K562 (cell line): ENCODE data around the gene ZCCHC24. TPM values are rescaled to one million over a fixed set of nuclear protein-coding genes. Genes with fewer than 3 reads are reported as not detected.

Experiments used
- IRF2 ChIP-seq: sonication (generic); formaldehyde crosslinking; IDR thresholded peaks from 2 replicates; pipeline ENCODE4 v1.8.1; 2022; ENCODE audit warnings: mild to moderate bottlenecking, missing genetic modification reagents
- KDM1A ChIP-seq, 2 experiments: fragments of 450-650 bp; IDR thresholded peaks; 2 replicates each; pipeline ENCODE4 v1.6.1; 2016; ENCODE audit warnings: mild to moderate bottlenecking in 2 of 2
- L3MBTL2 ChIP-seq: fragments of 450-650 bp; IDR thresholded peaks from 2 replicates; pipeline ENCODE4 v1.6.1; 2016; ENCODE audit warnings: mild to moderate bottlenecking, moderate library complexity
- NR1H2 ChIP-seq: sonication (generic); formaldehyde crosslinking; IDR thresholded peaks from 2 replicates; pipeline ENCODE4 v1.4.0; 2020; ENCODE audit warnings: mild to moderate bottlenecking, missing genetic modification reagents
- POLR2B ChIP-seq: fragments of 450-650 bp; IDR thresholded peaks from 2 replicates; pipeline ENCODE4 v1.6.1; 2018; ENCODE audit warnings: low read depth; ENCODE audit not compliant: partially characterized antibody
- SOX6 ChIP-seq: fragments of 450-650 bp; IDR thresholded peaks from 2 replicates; pipeline ENCODE4 v1.6.1; 2014; ENCODE audit warnings: mild to moderate bottlenecking
- TOE1 ChIP-seq, 2 experiments: fragments of 450-650 bp in 1 of 2; sonication (generic) in 1 of 2; formaldehyde crosslinking in 1 of 2; IDR thresholded peaks; 2 replicates each; pipeline versions ENCODE4 v1.7.1 to v1.8.0; 2016 to 2022; ENCODE audit warnings: borderline replicate concordance in 2 of 2, mild to moderate bottlenecking in 2 of 2, antibody characterized with exemption in 1 of 2, inconsistent platforms in 1 of 2, low read depth in 1 of 2, missing genetic modification reagents in 1 of 2, moderate library complexity in 1 of 2
- polyA plus RNA-seq, 8 experiments: library from polyadenylated mRNA; depleted of rRNA in 4 of 8; stranded (reverse) in 5 of 8; unstranded in 3 of 8; fragments of >200 nt; fragmentation: Nextera tagmentation in 2 of 8; fragmentation: Illumina TruSeq in 1 of 8; extraction: Ambion mirVana in 2 of 8; extraction: Trizol in 1 of 8; gene quantifications; 2 replicates each; pipeline versions ENCODE4 v1.2.1 to v1.2.3, GENCODE V29; 2011 to 2014; ENCODE audit warnings: inconsistent platforms in 1 of 8, missing spikeins in 1 of 8
- total RNA-seq, 7 experiments: library from RNA; depleted of rRNA in 6 of 7; stranded (reverse); fragments of >200 nt in 6 of 7; fragmentation: Illumina TruSeq in 2 of 7; extraction: Trizol in 2 of 7; gene quantifications; 2 replicates each; pipeline versions ENCODE4 v1.2.1 to v1.2.3, GENCODE V29; 2011 to 2021; ENCODE audit warnings: low replicate concordance in 1 of 7
- TF ChIP-seq, protein P1 (sequence below): sonication (generic); formaldehyde crosslinking; IDR thresholded peaks from 2 replicates; pipeline ENCODE4 v1.9.0; 2022; ENCODE audit warnings: mild to moderate bottlenecking, missing genetic modification reagents
- TF ChIP-seq, protein P2 (sequence below): fragments of 450-650 bp; IDR thresholded peaks from 2 replicates; pipeline ENCODE4 v1.7.1; 2018; ENCODE audit warnings: mild to moderate bottlenecking, low read depth; ENCODE audit not compliant: partially characterized antibody
- TF ChIP-seq, protein P3 (sequence below): fragments of 250-450 bp; sonication (Bioruptor Pico); IDR thresholded peaks from 2 replicates; pipeline ENCODE4 v1.4.0; 2020; ENCODE audit warnings: borderline replicate concordance
- TF ChIP-seq, protein P4 (sequence below): sonication (generic); formaldehyde crosslinking; IDR thresholded peaks from 2 replicates; pipeline ENCODE4 v1.8.0; 2022; ENCODE audit warnings: mild to moderate bottlenecking, low read depth, missing genetic modification reagents

Gene ZCCHC24
- total and polyA plus RNA-seq, 9 of the 15 experiments (the other 6 are each of a cell fraction or from before 2014, with no cell fraction given) = 0.84 to 11.0 (median 4.6) TPM

DNA sequence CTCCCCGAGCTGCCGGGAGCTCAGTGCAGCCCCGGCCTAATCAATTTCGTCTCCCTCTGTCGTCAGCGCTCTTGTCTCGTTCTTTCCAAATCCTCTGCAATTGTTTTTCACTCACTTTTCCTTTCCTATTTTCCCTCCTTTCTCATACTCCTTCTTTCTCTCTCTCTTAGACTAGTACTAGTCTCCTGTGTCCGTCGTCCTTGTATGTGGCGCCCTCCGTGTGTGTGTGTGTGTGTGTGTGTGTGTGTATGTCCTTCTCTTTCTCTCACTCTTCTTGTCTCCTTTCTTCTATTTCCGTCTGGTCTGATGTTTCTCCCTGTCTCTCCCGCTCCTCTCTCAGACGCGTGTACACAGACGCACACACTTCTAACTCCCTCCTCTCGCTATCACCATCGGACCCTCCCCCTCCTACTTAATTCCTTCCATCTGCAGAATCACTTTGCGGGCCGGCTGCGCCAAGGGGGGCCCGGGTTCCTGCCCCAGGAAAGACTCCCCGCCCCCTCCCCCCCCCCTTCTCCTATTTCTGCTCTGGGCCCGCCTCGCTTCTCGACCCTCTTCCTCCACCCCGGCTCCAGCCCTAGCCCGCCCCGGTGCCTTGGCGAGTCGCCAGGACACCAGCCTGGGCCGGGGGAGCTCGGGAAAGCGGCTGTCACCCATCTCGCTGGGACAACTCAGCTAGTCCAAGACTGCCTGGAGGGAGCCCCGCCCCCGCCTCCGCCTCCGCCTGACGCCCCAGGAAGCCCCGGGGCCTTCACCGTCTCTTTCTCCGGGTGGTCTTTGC, 743 bp upstream of the ZCCHC24 start (continued):
- TF ChIP-seq, protein P1, sequence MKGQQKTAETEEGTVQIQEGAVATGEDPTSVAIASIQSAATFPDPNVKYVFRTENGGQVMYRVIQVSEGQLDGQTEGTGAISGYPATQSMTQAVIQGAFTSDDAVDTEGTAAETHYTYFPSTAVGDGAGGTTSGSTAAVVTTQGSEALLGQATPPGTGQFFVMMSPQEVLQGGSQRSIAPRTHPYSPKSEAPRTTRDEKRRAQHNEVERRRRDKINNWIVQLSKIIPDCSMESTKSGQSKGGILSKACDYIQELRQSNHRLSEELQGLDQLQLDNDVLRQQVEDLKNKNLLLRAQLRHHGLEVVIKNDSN (CRISPR knock-in tag) = no peak; the same call in 1 of the 2 replicates
- TF ChIP-seq IRF2 (CRISPR knock-in tag) (no peak), POLR2B (peak; percentile 97), TOE1 (IDR thresholded peaks at IDR 0.05; ENCODE audit: borderline replicate concordance) (peak; percentile 93), TOE1 (CRISPR knock-in tag; IDR thresholded peaks at IDR 0.05; ENCODE audit: borderline replicate concordance, low read depth) (no peak), KDM1A (IDR thresholded peaks at IDR 0.05) (peak; percentile 30 to 86; a peak in 3 of 4 replicates), NR1H2 (CRISPR knock-in tag) (peak; percentile 62; the same call in 1 of the 2 replicates), SOX6 (peak; percentile 63; the same call in 1 of the 2 replicates), L3MBTL2 (peak; percentile 88)
- TF ChIP-seq, protein P2, sequence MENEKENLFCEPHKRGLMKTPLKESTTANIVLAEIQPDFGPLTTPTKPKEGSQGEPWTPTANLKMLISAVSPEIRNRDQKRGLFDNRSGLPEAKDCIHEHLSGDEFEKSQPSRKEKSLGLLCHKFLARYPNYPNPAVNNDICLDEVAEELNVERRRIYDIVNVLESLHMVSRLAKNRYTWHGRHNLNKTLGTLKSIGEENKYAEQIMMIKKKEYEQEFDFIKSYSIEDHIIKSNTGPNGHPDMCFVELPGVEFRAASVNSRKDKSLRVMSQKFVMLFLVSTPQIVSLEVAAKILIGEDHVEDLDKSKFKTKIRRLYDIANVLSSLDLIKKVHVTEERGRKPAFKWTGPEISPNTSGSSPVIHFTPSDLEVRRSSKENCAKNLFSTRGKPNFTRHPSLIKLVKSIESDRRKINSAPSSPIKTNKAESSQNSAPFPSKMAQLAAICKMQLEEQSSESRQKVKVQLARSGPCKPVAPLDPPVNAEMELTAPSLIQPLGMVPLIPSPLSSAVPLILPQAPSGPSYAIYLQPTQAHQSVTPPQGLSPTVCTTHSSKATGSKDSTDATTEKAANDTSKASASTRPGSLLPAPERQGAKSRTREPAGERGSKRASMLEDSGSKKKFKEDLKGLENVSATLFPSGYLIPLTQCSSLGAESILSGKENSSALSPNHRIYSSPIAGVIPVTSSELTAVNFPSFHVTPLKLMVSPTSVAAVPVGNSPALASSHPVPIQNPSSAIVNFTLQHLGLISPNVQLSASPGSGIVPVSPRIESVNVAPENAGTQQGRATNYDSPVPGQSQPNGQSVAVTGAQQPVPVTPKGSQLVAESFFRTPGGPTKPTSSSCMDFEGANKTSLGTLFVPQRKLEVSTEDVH = peak; percentile 81
- TF ChIP-seq, protein P3, sequence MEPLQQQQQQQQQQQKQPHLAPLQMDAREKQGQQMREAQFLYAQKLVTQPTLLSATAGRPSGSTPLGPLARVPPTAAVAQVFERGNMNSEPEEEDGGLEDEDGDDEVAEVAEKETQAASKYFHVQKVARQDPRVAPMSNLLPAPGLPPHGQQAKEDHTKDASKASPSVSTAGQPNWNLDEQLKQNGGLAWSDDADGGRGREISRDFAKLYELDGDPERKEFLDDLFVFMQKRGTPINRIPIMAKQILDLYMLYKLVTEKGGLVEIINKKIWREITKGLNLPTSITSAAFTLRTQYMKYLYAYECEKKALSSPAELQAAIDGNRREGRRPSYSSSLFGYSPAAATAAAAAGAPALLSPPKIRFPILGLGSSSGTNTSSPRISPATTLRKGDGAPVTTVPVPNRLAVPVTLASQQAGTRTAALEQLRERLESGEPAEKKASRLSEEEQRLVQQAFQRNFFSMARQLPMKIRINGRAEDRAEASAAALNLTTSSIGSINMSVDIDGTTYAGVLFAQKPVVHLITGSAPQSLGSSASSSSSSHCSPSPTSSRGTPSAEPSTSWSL (CRISPR knock-in tag) = no peak
- TF ChIP-seq, protein P4, sequence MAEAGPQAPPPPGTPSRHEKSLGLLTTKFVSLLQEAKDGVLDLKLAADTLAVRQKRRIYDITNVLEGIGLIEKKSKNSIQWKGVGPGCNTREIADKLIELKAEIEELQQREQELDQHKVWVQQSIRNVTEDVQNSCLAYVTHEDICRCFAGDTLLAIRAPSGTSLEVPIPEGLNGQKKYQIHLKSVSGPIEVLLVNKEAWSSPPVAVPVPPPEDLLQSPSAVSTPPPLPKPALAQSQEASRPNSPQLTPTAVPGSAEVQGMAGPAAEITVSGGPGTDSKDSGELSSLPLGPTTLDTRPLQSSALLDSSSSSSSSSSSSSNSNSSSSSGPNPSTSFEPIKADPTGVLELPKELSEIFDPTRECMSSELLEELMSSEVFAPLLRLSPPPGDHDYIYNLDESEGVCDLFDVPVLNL = no peak
